HAP-1 (cell line): ENCODE data around the gene FNDC11.

Experiments used
- DNase-seq, 2 experiments: peaks; one replicate each; pipeline ENCODE4 v3.0.0-alpha.2; 2016 to 2020; ENCODE audit warnings: low spot score in 2 of 2
- H3K27me3 ChIP-seq: fragments of 250-450 bp; sonication (Bioruptor Pico); 2 replicates; pipeline ENCODE4 v1.5.1; 2020; ENCODE audit warnings: low read depth, mild to moderate bottlenecking, moderate library complexity
- H3K36me3 ChIP-seq: fragments of 250-450 bp; sonication (Bioruptor Pico); replicated peaks from 2 replicates; pipeline ENCODE4 v1.5.1; 2020; ENCODE audit warnings: mild to moderate bottlenecking
- H3K4me1 ChIP-seq: fragments of 250-450 bp; sonication (Bioruptor Pico); 2 replicates; pipeline ENCODE4 v1.5.1; 2020; ENCODE audit warnings: mild to moderate bottlenecking
- H3K4me3 ChIP-seq: fragments of 250-450 bp; sonication (Bioruptor Pico); 2 replicates; pipeline ENCODE4 v1.5.1; 2020; ENCODE audit warnings: mild to moderate bottlenecking, moderate library complexity
- H3K9me3 ChIP-seq: fragments of 250-450 bp; sonication (Bioruptor Pico); 2 replicates; pipeline ENCODE4 v1.5.1; 2020; ENCODE audit warnings: mild to moderate bottlenecking, moderate library complexity
- in situ Hi-C: fragments of 300-500 bp; cut with MboI; formaldehyde crosslinking; loops from 3 replicates; pipeline ENCODE4 v1.14.3; 2020; ENCODE audit warnings: low sequenced_read_pairs, inconsistent platforms, mixed read lengths

FNDC11 gene

DNA sequence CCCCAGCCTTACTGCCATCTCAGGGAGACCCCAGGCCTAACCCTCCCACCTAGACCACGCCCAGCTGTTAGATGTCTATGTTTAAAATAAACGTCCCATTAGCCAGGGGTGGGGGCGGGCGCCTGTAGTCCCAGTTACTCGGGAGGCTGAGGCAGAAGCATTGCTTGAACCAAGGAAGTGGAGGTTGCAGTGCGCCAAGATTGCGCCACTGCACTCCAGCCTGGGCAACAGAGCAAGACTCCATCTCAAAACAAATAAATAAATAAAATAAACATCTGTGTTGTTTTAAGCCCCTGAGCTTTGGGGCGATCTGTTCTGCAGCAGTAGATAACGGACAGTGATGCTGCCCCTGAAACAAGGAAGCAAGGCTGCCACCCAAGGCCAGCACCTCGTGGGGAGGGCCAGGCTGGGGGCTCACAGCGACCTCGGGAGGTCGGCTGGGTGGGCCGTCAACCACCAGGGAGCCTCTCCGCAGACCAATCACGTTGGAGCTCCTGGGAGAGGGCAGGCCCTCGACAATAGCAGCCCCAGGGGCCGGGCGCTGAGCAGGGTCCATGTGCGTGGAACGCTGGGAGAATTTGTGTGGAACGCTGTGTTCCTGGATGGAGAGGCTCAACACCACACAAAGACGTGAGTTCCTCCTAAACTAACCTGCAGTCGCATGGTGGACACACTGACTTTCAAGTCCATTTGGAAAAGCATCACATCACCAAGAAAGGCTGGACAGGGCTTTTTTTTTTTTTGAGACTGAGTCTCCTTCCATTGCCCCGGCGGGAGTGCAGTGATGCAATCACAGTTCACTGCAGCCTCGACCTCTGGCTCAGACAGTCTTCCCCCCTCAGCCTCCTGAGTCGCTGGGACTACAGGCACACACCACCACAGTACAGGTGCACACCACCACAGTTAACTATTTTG lies 21.1 kb downstream of the FNDC11 start:
- H3K36me3 ChIP-seq: no peaks in the 10 kb centered on the region
- peaks cover 3% of the 10 kb centered on the region; the same call in 1 of the 2 replicates for H3K4me1 ChIP-seq
- no peaks in the 10 kb centered on the region for H3K9me3 ChIP-seq
- in situ Hi-C loops: no loop called here
- no peaks in the 10 kb centered on the region for H3K27me3 ChIP-seq
- H3K4me3 ChIP-seq: no peak overlapping the region
- DNase-seq: no peak

DNA sequence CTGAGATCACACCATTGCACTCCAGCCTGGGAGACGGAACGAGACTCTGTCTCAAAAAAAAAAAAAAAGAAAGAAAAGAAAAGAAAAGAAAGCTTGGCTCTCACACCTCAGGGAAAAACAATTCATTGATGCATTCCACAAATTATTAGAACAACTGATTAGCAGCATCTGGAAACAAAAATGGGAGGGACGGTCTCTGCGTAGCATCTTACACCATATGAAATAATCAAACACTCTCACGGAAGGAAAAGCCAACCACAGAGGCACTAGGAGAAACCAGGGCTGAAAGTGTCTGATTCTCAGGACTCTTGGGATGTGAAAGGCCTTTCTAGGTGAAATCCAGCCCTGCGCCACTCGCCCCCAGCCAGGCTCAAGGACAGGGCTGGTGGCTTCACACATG lies 22.4 kb downstream of the FNDC11 start:
- no peak for DNase-seq
- peaks cover 3% of the 10 kb centered on the region; the same call in 1 of the 2 replicates for H3K4me1 ChIP-seq
- no peaks in the 10 kb centered on the region for H3K27me3 ChIP-seq
- H3K9me3 ChIP-seq: no peaks in the 10 kb centered on the region
- no peaks in the 10 kb centered on the region for H3K36me3 ChIP-seq
- in situ Hi-C loops: no loop called here
- no peak overlapping the region for H3K4me3 ChIP-seq

- DNase-seq: no peak
- Histone ChIP-seq H3K4me1 (peaks cover 3% of the 10 kb centered on the region; the same call in 1 of the 2 replicates), H3K27me3 (no peaks in the 10 kb centered on the region), H3K36me3 (no peaks in the 10 kb centered on the region), H3K4me3 (no peak overlapping the region), H3K9me3 (no peaks in the 10 kb centered on the region)
- in situ Hi-C loops: no loop called here
Measured at GRCh38 chr20:63577317-63577894, 23.4 kb downstream of the FNDC11 start.

GRCh38 chr20:63578224-63579016 lies 24.5 kb downstream of the FNDC11 start:
- no peaks in the 10 kb centered on the region for H3K36me3 ChIP-seq
- peaks cover 3% of the 10 kb centered on the region; the same call in 1 of the 2 replicates for H3K4me1 ChIP-seq
- in situ Hi-C loops: no loop called here
- H3K9me3 ChIP-seq: no peaks in the 10 kb centered on the region
- DNase-seq: no peak
- H3K27me3 ChIP-seq: no peaks in the 10 kb centered on the region
- no peak overlapping the region for H3K4me3 ChIP-seq

DNA sequence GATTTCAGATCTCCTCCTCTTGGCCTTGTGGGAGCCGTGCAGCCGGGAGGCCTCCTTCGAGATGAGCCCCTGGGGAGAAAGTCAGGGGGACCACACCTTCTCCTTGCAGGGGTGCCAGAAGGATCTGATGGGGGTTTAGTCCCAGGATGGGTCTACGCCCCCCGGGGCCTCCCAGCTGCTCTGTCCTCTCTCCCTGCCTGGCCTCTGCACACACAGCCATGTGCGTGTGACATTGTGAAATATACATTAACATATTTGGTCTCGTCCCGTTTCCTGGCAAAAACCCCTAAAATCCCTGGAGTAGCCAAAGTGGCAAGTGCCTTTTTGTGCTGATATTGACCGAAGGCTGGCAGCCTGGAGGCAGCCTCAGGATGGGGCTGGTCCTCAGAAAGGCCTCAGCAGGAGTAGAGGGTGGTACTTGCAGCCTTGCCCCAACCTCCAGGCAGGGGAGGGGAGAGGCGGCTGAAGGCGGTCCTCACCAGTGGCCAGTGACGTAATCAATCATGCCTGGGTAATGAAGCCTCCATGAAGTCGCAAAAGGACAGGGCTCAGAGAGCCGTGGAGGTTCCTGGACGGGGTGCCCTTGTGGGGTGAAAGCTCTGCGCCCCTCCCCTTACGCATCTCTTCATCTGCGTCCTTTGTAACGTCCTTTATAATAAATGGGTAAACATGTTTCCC lies 25.2 kb downstream of the FNDC11 start:
- DNase-seq: no peak
- in situ Hi-C loops: no loop called here

DNA sequence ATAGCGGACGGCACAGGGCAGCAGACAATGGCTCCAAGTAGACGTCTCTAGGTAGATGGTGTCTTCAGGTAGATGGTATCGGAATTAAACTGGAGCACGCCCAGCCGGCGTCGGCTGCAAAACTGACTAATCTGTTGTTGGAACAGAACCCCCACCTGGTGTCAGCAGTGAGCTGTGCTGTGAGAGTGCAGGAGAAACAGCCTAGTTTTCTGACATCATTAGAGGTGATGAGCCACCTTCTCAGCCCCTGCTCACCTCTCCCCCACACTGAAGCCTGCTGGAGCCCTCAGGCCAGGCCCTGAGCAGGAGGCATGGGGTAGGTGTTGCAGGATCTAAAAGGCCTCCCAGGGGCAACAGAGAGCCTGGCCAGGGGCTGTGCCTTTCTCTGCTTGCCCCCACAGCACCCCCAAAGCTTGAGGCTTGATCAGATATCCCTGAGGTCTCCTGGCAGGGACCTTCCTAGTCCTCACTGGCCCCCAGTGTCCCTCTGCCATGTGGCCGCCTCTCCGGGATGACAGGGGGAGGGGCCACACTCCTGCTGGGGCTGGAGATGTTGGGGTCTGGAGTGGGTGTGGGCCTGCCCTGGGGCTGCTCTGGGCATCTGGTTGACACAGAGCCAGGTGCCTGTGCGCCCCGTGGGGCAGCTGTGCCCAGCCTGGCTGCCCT lies 27.0 kb downstream of the FNDC11 start:
- in situ Hi-C loops: no loop called here
- DNase-seq: no peak
- H3K9me3 ChIP-seq: no peaks in the 10 kb centered on the region

More for the DNA sequence above, 25.2 kb downstream of the FNDC11 start:
- Histone ChIP-seq H3K9me3 (no peaks in the 10 kb centered on the region), H3K4me1 (peaks cover 3% of the 10 kb centered on the region; the same call in 1 of the 2 replicates), H3K36me3 (no peaks in the 10 kb centered on the region), H3K4me3 (no peak overlapping the region), H3K27me3 (no peaks in the 10 kb centered on the region)

GRCh38 chr20:63582382-63583063 lies 28.6 kb downstream of the FNDC11 start:
- H3K4me3 ChIP-seq: no peak overlapping the region
- no peak for DNase-seq
- no peaks in the 10 kb centered on the region for H3K27me3 ChIP-seq
- in situ Hi-C loops: no loop called here
- H3K4me1 ChIP-seq: no peaks in the 10 kb centered on the region
- H3K9me3 ChIP-seq: no peaks in the 10 kb centered on the region
- no peaks in the 10 kb centered on the region for H3K36me3 ChIP-seq

More for the DNA sequence above, 27.0 kb downstream of the FNDC11 start:
- H3K36me3 ChIP-seq: no peaks in the 10 kb centered on the region
- no peak overlapping the region for H3K4me3 ChIP-seq
- no peaks in the 10 kb centered on the region for H3K4me1 ChIP-seq
- H3K27me3 ChIP-seq: no peaks in the 10 kb centered on the region

- Histone ChIP-seq H3K4me3 (no peak overlapping the region), H3K36me3 (peaks cover 5% of the 10 kb centered on the region; the same call in 1 of the 2 replicates), H3K9me3 (no peaks in the 10 kb centered on the region), H3K27me3 (no peaks in the 10 kb centered on the region), H3K4me1 (no peaks in the 10 kb centered on the region)
- no peak for DNase-seq
- in situ Hi-C loops: no loop called here
Measured at GRCh38 chr20:63585616-63586565, 31.9 kb downstream of the FNDC11 start.

GRCh38 chr20:63586797-63587196 lies 32.8 kb downstream of the FNDC11 start:
- Histone ChIP-seq H3K4me1 (no peaks in the 10 kb centered on the region), H3K9me3 (no peaks in the 10 kb centered on the region), H3K36me3 (peaks cover 8% of the 10 kb centered on the region; the same call in 1 of the 2 replicates), H3K4me3 (no peak overlapping the region), H3K27me3 (no peaks in the 10 kb centered on the region)
- DNase-seq: no peak
- in situ Hi-C loops: no loop called here

DNA sequence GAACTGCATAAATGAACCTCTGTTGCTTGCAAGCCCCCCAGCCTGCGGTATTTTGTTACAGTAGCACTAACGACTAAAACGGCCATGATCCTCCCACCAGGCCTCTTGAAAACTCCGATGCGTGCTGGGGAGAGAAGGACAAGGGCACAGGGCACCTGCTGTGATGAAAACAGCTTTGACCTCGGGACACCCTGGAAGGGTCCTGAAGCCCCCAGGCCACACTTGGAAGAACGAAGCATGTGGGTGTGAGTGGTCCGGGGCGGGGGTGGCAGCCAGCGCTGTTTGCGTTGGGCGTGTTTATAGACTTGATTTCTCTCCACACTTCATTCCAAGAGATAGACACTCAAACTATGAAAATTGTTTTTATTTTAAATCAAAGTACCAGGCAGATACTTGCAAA lies 33.3 kb downstream of the FNDC11 start:
- peaks cover 12% of the 10 kb centered on the region; the same call in 1 of the 2 replicates for H3K36me3 ChIP-seq
- no peak for DNase-seq
- no peak overlapping the region for H3K4me3 ChIP-seq
- H3K9me3 ChIP-seq: no peaks in the 10 kb centered on the region
- no peaks in the 10 kb centered on the region for H3K27me3 ChIP-seq
- no peaks in the 10 kb centered on the region for H3K4me1 ChIP-seq
- in situ Hi-C loops: no loop called here

- no peaks in the 10 kb centered on the region for H3K27me3 ChIP-seq
- in situ Hi-C loops: no loop called here
- H3K9me3 ChIP-seq: no peaks in the 10 kb centered on the region
- peaks cover 12% of the 10 kb centered on the region; the same call in 1 of the 2 replicates for H3K36me3 ChIP-seq
- no peak overlapping the region for H3K4me3 ChIP-seq
- no peaks in the 10 kb centered on the region for H3K4me1 ChIP-seq
- DNase-seq: no peak
Measured at GRCh38 chr20:63587776-63588591, 34.0 kb downstream of the FNDC11 start.
